GM13977 (cell line): ENCODE measurements around the gene NFIA.

Source experiments
- DNase-seq: peaks from one replicate; pipeline ENCODE4 v3.0.0; 2012; ENCODE audit warnings: low spot score
- CTCF ChIP-seq: IDR thresholded peaks from 2 replicates; pipeline ENCODE4 v1.5.1; 2012; ENCODE audit warnings: mild to moderate bottlenecking, control low read depth; ENCODE audit not compliant: insufficient read depth; ENCODE audit errors: extremely low read depth, missing control alignments
- in situ Hi-C: fragments of 300-500 bp; cut with MboI; formaldehyde crosslinking; loops from one replicate; pipeline ENCODE4 v1.12.0; 2022; ENCODE audit warnings: low sequenced_read_pairs, low pct_unique_long_range_greater_than_20kb, mixed read lengths, inconsistent platforms; ENCODE audit not compliant: unreplicated experiment

Gene NFIA

GRCh38 chr1:61175976-61176375 lies 93.6 kb downstream of the NFIA start:
- no peak for TF ChIP-seq CTCF
- in situ Hi-C loops, result no loop called here
- no peak for DNase-seq

GRCh38 chr1:61181067-61182038 lies 99.0 kb downstream of the NFIA start:
- no peak for DNase-seq
- in situ Hi-C loops, result no loop called here
- TF ChIP-seq CTCF, result no peak

GRCh38 chr1:61182049-61182448 lies 99.7 kb downstream of the NFIA start:
- DNase-seq, result no peak
- in situ Hi-C loops, result no loop called here
- TF ChIP-seq CTCF, result no peak

GRCh38 chr1:61182480-61182879 lies 100.1 kb downstream of the NFIA start:
- in situ Hi-C loops, result no loop called here
- no peak for TF ChIP-seq CTCF
- DNase-seq, result no peak

- no peak for DNase-seq
- no peak for TF ChIP-seq CTCF
- in situ Hi-C loops, result no loop called here
These were observed 101.2 kb downstream of the NFIA start for GRCh38 chr1:61183471-61184039.

- TF ChIP-seq CTCF, result no peak
- in situ Hi-C loops, result no loop called here
- DNase-seq, result no peak
These were observed 101.8 kb downstream of the NFIA start for GRCh38 chr1:61184040-61184713.
